H1 (cell line): ENCODE measurements around the gene ASCC1. TPM values are rescaled to one million over a fixed set of nuclear protein-coding genes. Genes with fewer than 3 reads are reported as not detected.

Source experiments
- FOSL1 ChIP-seq: IDR thresholded peaks from 2 replicates; pipeline ENCODE4 v1.6.1; 2011; ENCODE audit warnings: mild to moderate bottlenecking, low read depth, low read length, moderate library complexity; ENCODE audit not compliant: insufficient read depth
- GABPA ChIP-seq: IDR thresholded peaks from 2 replicates; pipeline ENCODE4 v1.6.1; 2011; ENCODE audit warnings: mild to moderate bottlenecking, low read length, moderate library complexity, borderline replicate concordance; ENCODE audit not compliant: insufficient read depth
- HDAC6 ChIP-seq: IDR thresholded peaks from one replicate; pipeline ENCODE4 v1.7.1; 2012; ENCODE audit warnings: low read depth, mild to moderate bottlenecking, inconsistent platforms, low read length, moderate library complexity
- NANOG ChIP-seq: IDR thresholded peaks from 2 replicates; pipeline ENCODE4 v1.6.1; 2011; ENCODE audit warnings: low read length, low read depth, mild to moderate bottlenecking, inconsistent platforms; ENCODE audit not compliant: insufficient read depth, poor library complexity, severe bottlenecking
- PHF8 ChIP-seq: fragments of 200-600 bp; sonication (generic); conservative IDR thresholded peaks from 2 replicates; pipeline ENCODE4 v1.7.1; 2012; ENCODE audit warnings: low read depth, mild to moderate bottlenecking, inconsistent platforms, low read length, moderate library complexity
- SRF ChIP-seq: IDR thresholded peaks from 2 replicates; pipeline ENCODE4 v1.6.1; 2011; ENCODE audit warnings: mild to moderate bottlenecking, low read depth, low read length, moderate library complexity
- polyA plus RNA-seq, 7 experiments: library from polyadenylated mRNA; depleted of rRNA in 3 of 7; stranded (reverse) in 5 of 7; unstranded in 2 of 7; fragments of >200 nt in 5 of 7; fragments of 200-250 nt in 2 of 7; gene quantifications; 1 replicate in 5 of 7; 2 replicates in 1 of 7; 4 replicates in 1 of 7; pipeline versions ENCODE4 v1.2.1 to v1.2.3, GENCODE V29; 2011 to 2013; ENCODE audit warnings: missing spikeins in 2 of 7, mixed read lengths in 2 of 7
- total RNA-seq: library from RNA; stranded (reverse); fragmentation: NEBNext Ultra II Directional; extraction: Animal tissue kit (Norgen Biotek cat#: 25700); gene quantifications from 2 replicates; pipeline ENCODE4 v1.2.1, GENCODE V29; 2021
- TF ChIP-seq, protein P1 (sequence below): IDR thresholded peaks from 2 replicates; pipeline ENCODE4 v1.6.1; 2012; ENCODE audit warnings: inconsistent platforms

ASCC1 gene
- total and polyA plus RNA-seq, 2 of the 8 experiments (the other 6 are each of a cell fraction or from before 2014, with no cell fraction given), result 25.6 to 35.8 TPM

DNA sequence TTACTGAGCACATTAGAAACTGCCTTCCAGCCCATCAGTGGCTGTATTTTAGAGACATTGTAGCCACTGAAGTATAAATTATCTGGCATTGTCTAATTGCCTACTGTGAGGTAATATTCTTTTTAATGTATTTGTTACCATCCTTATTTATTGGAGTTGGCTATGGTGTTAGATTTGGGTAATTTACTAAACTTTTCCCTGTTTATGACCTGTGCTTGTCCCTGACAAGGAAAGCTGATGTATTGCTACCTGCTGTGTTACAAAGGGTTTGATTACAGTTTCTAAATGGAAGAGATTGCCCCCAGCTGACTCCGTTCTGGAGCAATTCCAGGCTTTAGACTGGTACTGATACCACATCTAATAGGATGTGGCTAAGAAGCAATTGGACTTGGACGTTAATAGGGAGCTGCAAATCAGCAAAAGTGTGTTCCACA is 12.3 kb upstream of the ASCC1 start (continued):
- TF ChIP-seq SRF, result no peak
- no peak for TF ChIP-seq GABPA
- no peak for TF ChIP-seq NANOG
- TF ChIP-seq FOSL1, result no peak
- TF ChIP-seq, protein P1, sequence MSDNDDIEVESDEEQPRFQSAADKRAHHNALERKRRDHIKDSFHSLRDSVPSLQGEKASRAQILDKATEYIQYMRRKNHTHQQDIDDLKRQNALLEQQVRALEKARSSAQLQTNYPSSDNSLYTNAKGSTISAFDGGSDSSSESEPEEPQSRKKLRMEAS, result no peak
- TF ChIP-seq PHF8, result no peak
- no peak for TF ChIP-seq HDAC6
